Upper lobe of left lung (tissue), 4 donors: ENCODE data around the gene HNRNPA3.

Experiments
- CTCF ChIP-seq, 6 experiments: fragments of 450-650 bp in 4 of 6; fragments of 200-600 bp in 2 of 6; sonication (generic) in 2 of 6; IDR thresholded peaks; one replicate each; pipeline ENCODE4 v1.5.1; 2016 to 2019; ENCODE audit warnings: antibody characterized with exemption in 6 of 6
- EP300 ChIP-seq, 4 donors: sonication (generic); formaldehyde crosslinking; IDR thresholded peaks; one replicate each; pipeline ENCODE4 v1.5.1; 2017; ENCODE audit warnings: antibody characterized with exemption in 4 of 4, control low read depth in 2 of 4
- POLR2A ChIP-seq, 4 donors: fragments of 450-650 bp; IDR thresholded peaks; one replicate each; pipeline ENCODE4 v1.5.1; 2016 to 2017; ENCODE audit warnings: antibody characterized with exemption in 4 of 4, mild to moderate bottlenecking in 2 of 4
- POLR2AphosphoS5 ChIP-seq, 2 donors: sonication (generic); formaldehyde crosslinking; IDR thresholded peaks; one replicate each; pipeline ENCODE4 v1.5.1; 2017; ENCODE audit warnings: antibody characterized with exemption in 2 of 2

DNA sequence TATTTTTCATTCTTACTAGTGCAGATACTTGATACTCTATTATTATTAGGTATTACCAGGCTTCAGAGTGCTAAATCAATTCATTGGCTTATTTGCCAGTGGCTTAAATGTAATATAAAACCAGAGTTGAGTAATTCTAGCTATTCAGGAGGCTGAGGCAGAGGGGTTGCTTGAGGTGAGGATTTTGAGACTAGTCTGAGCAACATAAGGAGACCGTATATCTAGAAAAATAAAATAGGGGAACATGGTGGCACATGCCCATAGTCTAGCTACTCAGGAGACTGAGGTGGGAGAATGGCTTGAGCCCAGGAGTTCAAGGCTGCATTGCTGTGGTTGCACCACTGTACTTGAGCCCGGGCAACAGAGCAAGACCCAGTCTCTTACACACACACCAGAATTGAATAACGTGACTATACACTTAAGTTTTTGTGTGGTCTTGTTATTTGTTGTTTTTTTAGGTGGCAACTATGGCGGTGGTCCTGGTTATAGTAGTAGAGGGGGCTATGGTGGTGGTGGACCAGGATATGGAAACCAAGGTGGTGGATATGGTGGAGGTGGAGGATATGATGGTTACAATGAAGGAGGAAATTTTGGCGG, 4.8 kb downstream of the HNRNPA3 start:
- TF ChIP-seq CTCF (IDR thresholded peaks at IDR 0.05) = no peak
- TF ChIP-seq POLR2AphosphoS5 (IDR thresholded peaks at IDR 0.05) = no peak
- no peak for TF ChIP-seq EP300 (IDR thresholded peaks at IDR 0.05)
- TF ChIP-seq POLR2A (IDR thresholded peaks at IDR 0.05) = no peak
